SKM-1 (cell line): Measurements from ENCODE around the gene FBXO42.
"Not testable (repeated sequence)": the region's sequence is repeated elsewhere in the genome, so short reads cannot be mapped to it uniquely, and the experiment has no call there.

Source experiments
- DNase-seq: peaks from one replicate; lab custom pipeline; 2025; ENCODE audit not compliant: unreplicated experiment; lab: John Stamatoyannopoulos, UW

FBXO42 gene

GRCh38 chr1:16372535-16373285 is 20.4 kb upstream of the FBXO42 start:
- DNase-seq = no peak

- no peak for DNase-seq
Observed at GRCh38 chr1:16371725-16372124, 19.4 kb upstream of the FBXO42 start.

GRCh38 chr1:16369821-16370220 is 17.5 kb upstream of the FBXO42 start:
- DNase-seq = no peak

- DNase-seq = no peak
Observed at GRCh38 chr1:16367968-16368890, 15.9 kb upstream of the FBXO42 start.

GRCh38 chr1:16367258-16367967 is 15.1 kb upstream of the FBXO42 start:
- DNase-seq = peak; percentile 70

GRCh38 chr1:16366722-16367257 is 14.5 kb upstream of the FBXO42 start, which contains the start of gene SZRD1:
TSS of gene SZRD1 (plus strand) at chr1:16367242. CDS start at chr1:16367258, 16 bp downstream.
- DNase-seq = peak; percentile 98

- DNase-seq = not testable (repeated sequence)
Observed at GRCh38 chr1:16365146-16365498, 12.8 kb upstream of the FBXO42 start.

GRCh38 chr1:16356867-16357266 is 4.6 kb upstream of the FBXO42 start:
- no peak for DNase-seq

GRCh38 chr1:16354619-16355018 is 2.3 kb upstream of the FBXO42 start:
- DNase-seq = no peak

GRCh38 chr1:16352842-16353535 is 709 bp upstream of the FBXO42 start:
- no peak for DNase-seq

- no peak for DNase-seq
Observed at GRCh38 chr1:16351456-16351993, 755 bp downstream of the FBXO42 start.

- no peak for DNase-seq
Observed at GRCh38 chr1:16349847-16350406, 2.4 kb downstream of the FBXO42 start.

GRCh38 chr1:16348414-16349182 is 3.7 kb downstream of the FBXO42 start:
- DNase-seq = no peak

GRCh38 chr1:16343276-16343675 is 9.0 kb downstream of the FBXO42 start:
- DNase-seq = not testable (repeated sequence)

- DNase-seq = no peak
Observed at GRCh38 chr1:16342331-16343062, 9.8 kb downstream of the FBXO42 start.

- no peak for DNase-seq
Observed at GRCh38 chr1:16340673-16341072, 11.6 kb downstream of the FBXO42 start.

GRCh38 chr1:16338961-16339360 is 13.3 kb downstream of the FBXO42 start:
- no peak for DNase-seq

- DNase-seq = no peak
Observed at GRCh38 chr1:16334655-16335340, 17.5 kb downstream of the FBXO42 start.
